DND-41 (cell line): ENCODE data around the gene MTA2.

Source experiments
- ATAC-seq: fragments of 200-7000 bp; cut with Tn5 transposase; 3 replicates; pipeline ENCODE4 v1.9.1; 2021; ENCODE audit warnings: low read depth; ENCODE audit not compliant: insufficient read depth
- DNase-seq: peaks from one replicate; pipeline ENCODE4 v3.0.0-alpha.2; 2020
- H2AFZ ChIP-seq: 2 replicates; pipeline ENCODE4 v1.6.0; 2012; ENCODE audit warnings: low read depth, low read length
- H3K27ac ChIP-seq: 2 replicates; pipeline ENCODE4 v1.5.1; 2012; ENCODE audit warnings: low read length, inconsistent platforms
- H3K27me3 ChIP-seq: fragments of 200-600 bp; sonication (generic); 2 replicates; pipeline ENCODE4 v1.6.0; 2012; ENCODE audit warnings: low read length, mild to moderate bottlenecking, inconsistent platforms; ENCODE audit not compliant: insufficient read depth, poor library complexity
- H3K36me3 ChIP-seq: 2 replicates; pipeline ENCODE4 v1.5.1; 2012; ENCODE audit warnings: low read length, inconsistent platforms; ENCODE audit not compliant: insufficient read depth
- H3K4me1 ChIP-seq: 2 replicates; pipeline ENCODE4 v1.5.1; 2012; ENCODE audit warnings: mild to moderate bottlenecking, low read length; ENCODE audit not compliant: insufficient read depth
- H3K4me2 ChIP-seq: 2 replicates; pipeline ENCODE4 v1.6.0; 2012; ENCODE audit warnings: mild to moderate bottlenecking, moderate library complexity, low read length, inconsistent platforms; ENCODE audit not compliant: insufficient read depth
- H3K4me3 ChIP-seq, 2 experiments: fragments of 200-600 bp in 1 of 2; shearing (Covaris generic) in 1 of 2; 2 replicates each; pipeline ENCODE4 v1.5.1; 2012 to 2016; ENCODE audit warnings: inconsistent platforms in 2 of 2, low read length in 2 of 2, mild to moderate bottlenecking in 2 of 2, low read depth in 1 of 2, moderate library complexity in 1 of 2
- H3K79me2 ChIP-seq: 2 replicates; pipeline ENCODE4 v1.6.0; 2012; ENCODE audit warnings: low read length, inconsistent platforms; ENCODE audit not compliant: insufficient read depth
- H3K9ac ChIP-seq: 2 replicates; pipeline ENCODE4 v1.6.0; 2012; ENCODE audit warnings: low read depth, mild to moderate bottlenecking, inconsistent platforms, low read length, moderate library complexity
- H3K9me3 ChIP-seq: 2 replicates; pipeline ENCODE4 v1.5.1; 2012; ENCODE audit warnings: low read length, moderate library complexity, mild to moderate bottlenecking, inconsistent platforms; ENCODE audit not compliant: insufficient read depth, severe bottlenecking
- H4K20me1 ChIP-seq: 2 replicates; pipeline ENCODE4 v1.6.0; 2012; ENCODE audit warnings: low read length; ENCODE audit not compliant: insufficient read depth
- EZH2 ChIP-seq: IDR thresholded peaks from 3 replicates; pipeline ENCODE4 v1.6.1; 2012; ENCODE audit warnings: borderline replicate concordance, low read depth, mild to moderate bottlenecking, moderate library complexity, low read length, inconsistent platforms; ENCODE audit not compliant: severe bottlenecking
- TF ChIP-seq, protein P1 (sequence below): IDR thresholded peaks from 2 replicates; pipeline ENCODE4 v1.5.1; 2012; ENCODE audit warnings: borderline replicate concordance, low read length, moderate library complexity, mild to moderate bottlenecking; ENCODE audit not compliant: poor library complexity, severe bottlenecking; ENCODE audit errors: extremely low read depth

MTA2 gene

DNA sequence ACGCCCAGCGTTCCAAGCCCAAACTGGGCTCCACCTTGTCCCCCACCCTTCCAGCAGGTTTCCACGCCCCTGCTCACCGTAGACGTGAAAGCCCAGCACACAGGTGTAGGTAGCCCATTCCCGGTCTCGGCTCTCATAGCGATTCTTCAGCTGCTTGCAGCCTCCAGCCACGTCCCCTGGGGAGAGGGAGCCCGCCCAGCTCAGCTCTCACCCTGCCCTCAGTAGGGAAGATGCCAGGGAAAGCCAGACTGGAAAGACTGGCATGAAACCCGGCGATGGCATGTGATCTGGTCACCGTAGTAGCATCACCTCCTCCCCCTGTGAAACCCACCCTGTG is 1.4 kb upstream of the MTA2 start:
- Histone ChIP-seq H3K9me3 (no peaks in the 10 kb centered on the region), H4K20me1 (peaks cover 22% of the 10 kb centered on the region), H2AFZ (no peak overlapping the region), H3K4me1 (peaks cover 35% of the 10 kb centered on the region), H3K4me3 (no peak overlapping the region), H3K4me2 (no peak overlapping the region), H3K9ac (no peak overlapping the region), H3K27ac (no peak overlapping the region), H3K79me2 (peaks cover 34% of the 10 kb centered on the region), H3K36me3 (peaks cover 51% of the 10 kb centered on the region), H3K27me3 (no peaks in the 10 kb centered on the region)
- no peak for TF ChIP-seq EZH2
- TF ChIP-seq, protein P1, sequence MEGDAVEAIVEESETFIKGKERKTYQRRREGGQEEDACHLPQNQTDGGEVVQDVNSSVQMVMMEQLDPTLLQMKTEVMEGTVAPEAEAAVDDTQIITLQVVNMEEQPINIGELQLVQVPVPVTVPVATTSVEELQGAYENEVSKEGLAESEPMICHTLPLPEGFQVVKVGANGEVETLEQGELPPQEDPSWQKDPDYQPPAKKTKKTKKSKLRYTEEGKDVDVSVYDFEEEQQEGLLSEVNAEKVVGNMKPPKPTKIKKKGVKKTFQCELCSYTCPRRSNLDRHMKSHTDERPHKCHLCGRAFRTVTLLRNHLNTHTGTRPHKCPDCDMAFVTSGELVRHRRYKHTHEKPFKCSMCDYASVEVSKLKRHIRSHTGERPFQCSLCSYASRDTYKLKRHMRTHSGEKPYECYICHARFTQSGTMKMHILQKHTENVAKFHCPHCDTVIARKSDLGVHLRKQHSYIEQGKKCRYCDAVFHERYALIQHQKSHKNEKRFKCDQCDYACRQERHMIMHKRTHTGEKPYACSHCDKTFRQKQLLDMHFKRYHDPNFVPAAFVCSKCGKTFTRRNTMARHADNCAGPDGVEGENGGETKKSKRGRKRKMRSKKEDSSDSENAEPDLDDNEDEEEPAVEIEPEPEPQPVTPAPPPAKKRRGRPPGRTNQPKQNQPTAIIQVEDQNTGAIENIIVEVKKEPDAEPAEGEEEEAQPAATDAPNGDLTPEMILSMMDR = no peak
- DNase-seq (no peak), ATAC-seq (no peak)

DNA sequence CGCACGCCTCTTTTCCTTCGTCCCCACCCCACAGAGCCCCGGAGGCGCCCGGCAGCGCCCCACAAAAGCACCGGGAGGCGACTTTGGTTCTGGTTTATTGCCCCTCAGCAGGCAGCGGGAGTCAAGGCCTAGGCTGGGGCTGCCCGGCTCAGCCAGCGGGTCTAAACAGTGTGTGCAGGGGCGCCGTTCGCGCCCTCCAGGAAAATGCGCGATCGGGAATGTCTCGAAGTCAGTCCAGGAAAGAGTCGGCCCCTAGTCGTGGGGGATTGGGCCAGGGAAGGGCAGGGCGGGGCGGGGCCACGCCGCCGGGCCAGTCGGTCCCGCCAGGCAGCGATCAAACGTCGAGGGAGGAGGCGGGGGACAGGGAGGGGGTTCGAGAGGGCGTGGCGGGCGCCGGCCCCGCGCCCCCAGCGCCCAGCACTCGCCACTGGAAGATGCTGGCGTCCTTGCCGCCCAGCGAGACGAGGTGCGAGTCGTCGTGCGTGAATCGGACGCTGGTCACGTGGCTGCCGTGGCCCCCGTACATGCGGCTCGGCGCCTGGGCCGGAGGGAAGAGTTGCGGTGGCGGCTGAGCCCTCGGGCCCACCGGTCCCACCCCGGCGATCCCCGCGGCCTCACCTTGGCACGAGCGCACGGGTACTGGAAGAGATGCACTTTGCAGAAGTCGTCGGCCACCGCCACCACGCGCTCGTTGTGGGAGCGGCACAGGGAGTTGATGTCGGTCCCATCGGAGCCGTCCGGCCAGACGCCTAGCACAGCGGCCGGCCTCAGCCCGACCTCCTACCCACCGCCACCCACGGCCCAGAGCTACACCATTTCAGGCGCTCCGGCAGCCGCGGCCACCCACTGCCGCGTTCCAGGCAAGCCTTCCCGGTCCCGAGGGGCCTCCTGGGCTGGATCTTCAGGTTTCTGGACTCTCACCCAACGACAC is 741 bp upstream of the MTA2 start:
- peak overlapping the region; percentile 96 for H3K4me2 ChIP-seq
- H3K36me3 ChIP-seq = peaks cover 57% of the 10 kb centered on the region
- no peaks in the 10 kb centered on the region for H3K9me3 ChIP-seq
- TF ChIP-seq EZH2 = no peak
- TF ChIP-seq, protein P1 = no peak
- H3K9ac ChIP-seq = peak overlapping the region; percentile 97
- DNase-seq (no peak), ATAC-seq (no peak)
- peaks cover 40% of the 10 kb centered on the region for H3K79me2 ChIP-seq
- H3K27ac ChIP-seq = peak overlapping the region; percentile 57
- peak overlapping the region; percentile 86 for H2AFZ ChIP-seq
- H4K20me1 ChIP-seq = peaks cover 28% of the 10 kb centered on the region
- peaks cover 40% of the 10 kb centered on the region for H3K4me1 ChIP-seq
- no peaks in the 10 kb centered on the region for H3K27me3 ChIP-seq
- H3K4me3 ChIP-seq = peak overlapping the region in 1 of 2 experiments; percentile 69; a peak in 3 of 4 replicates

DNA sequence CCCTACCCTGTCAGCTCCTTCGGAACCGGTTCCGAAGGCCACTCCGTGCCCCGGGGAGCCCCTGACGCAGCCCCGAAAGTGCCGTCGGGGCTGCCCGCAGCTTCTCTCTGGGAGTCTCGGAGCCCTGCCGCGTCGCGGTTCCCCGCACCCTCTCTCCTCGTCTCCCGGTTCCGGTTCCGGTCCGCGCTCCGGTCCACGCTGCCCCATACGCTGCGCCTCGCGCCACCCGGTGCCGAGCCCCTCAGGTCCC is 618 bp downstream of the MTA2 start:
- Histone ChIP-seq H3K4me1 (peaks cover 46% of the 10 kb centered on the region), H3K79me2 (peaks cover 51% of the 10 kb centered on the region), H3K4me3 (peak overlapping the region; percentile 69), H3K27ac (peak overlapping the region; percentile 92), H3K36me3 (peaks cover 66% of the 10 kb centered on the region), H3K9me3 (no peaks in the 10 kb centered on the region), H3K9ac (peak overlapping the region; percentile 97), H2AFZ (peak overlapping the region; percentile 75), H4K20me1 (peaks cover 33% of the 10 kb centered on the region), H3K4me2 (peak overlapping the region; percentile 96), H3K27me3 (no peaks in the 10 kb centered on the region)
- peak; percentile 60 for DNase-seq
- no peak for TF ChIP-seq EZH2
- peak; percentile 12 for ATAC-seq

DNA sequence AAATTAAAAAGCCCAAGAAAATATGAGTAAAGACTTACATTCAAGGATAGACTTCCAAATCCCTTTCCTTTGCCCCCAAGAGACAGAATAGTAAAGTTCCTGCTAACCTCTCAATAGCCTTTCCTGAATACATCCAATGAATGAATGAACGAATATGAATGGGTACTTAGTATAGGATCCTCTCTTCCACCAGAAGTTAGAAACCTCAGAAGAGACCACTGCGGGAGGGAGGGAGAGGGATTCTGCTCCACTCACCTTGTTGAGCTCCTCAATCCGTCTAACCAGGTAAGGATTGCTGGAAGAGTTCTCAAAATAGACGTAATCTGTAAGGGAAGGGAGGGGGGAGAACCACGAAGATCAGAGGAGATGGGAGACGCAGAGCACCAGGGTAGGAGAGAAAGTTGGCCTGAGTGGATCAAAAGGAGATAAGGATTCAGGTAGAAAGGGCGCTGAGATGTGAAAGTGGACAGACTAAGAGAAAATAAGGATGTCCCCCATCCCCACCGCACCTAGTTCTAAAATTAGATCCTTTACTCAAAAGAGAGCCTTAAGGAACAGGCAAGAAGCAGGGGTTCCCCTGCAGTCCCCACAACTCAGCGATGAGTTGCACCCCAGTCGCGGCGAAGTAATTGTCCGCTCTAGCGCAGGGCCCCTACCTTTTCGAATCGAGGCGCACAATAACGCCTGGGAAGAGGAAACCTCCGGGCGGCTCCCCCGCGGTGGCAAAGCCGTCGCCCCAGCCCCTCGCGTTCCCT is 1.1 kb downstream of the MTA2 start:
- DNase-seq (no peak), ATAC-seq (no peak)
- Histone ChIP-seq H3K4me3 (peak overlapping the region; percentile 69), H3K36me3 (peaks cover 66% of the 10 kb centered on the region), H3K4me1 (peaks cover 51% of the 10 kb centered on the region), H3K79me2 (peaks cover 54% of the 10 kb centered on the region), H3K9me3 (no peaks in the 10 kb centered on the region), H3K27ac (peak overlapping the region; percentile 92), H2AFZ (peak overlapping the region; percentile 75), H3K27me3 (no peaks in the 10 kb centered on the region), H3K9ac (peak overlapping the region; percentile 97), H3K4me2 (peak overlapping the region; percentile 96), H4K20me1 (peaks cover 36% of the 10 kb centered on the region)
- TF ChIP-seq, protein P1 = no peak
- no peak for TF ChIP-seq EZH2
